ENCODE data around the gene RAP2C.

The RAP2C gene

GRCh38 chrX:132219343-132219768 lies at the start of gene RAP2C:
RAP2C (minus strand) TSS chrX:132219447; CDS start chrX:132217268, 2,179 bp downstream.
- H4K20me1 ChIP-seq = peaks cover 0 to 22% (median 17%) of the 10 kb centered on the region in 11 experiments; a peak in 15 of 22 replicates
- H3K9ac ChIP-seq = peak within 1 kb of the TSS; percentile 85 to 98 (median 97)
- peak within 1 kb of the TSS; percentile 67 to 84 (median 72) for H3K4me2 ChIP-seq
- H3K27me3 ChIP-seq = peaks cover 76 to 88% (median 82%) of the 10 kb centered on the region in 11 experiments
- H3K4me3 ChIP-seq = peak within 1 kb of the TSS; percentile 60 to 80 (median 72)
- H3K4me1 ChIP-seq = peaks cover 0 to 25% (median 14%) of the 10 kb centered on the region in 10 experiments; a peak in 14 of 20 replicates
- H3K27ac ChIP-seq = peak within 1 kb of the TSS; percentile 95 to 99 (median 97)
- peaks cover 0 to 10% (median 0%) of the 10 kb centered on the region in 11 experiments; a peak in 2 of 22 replicates for H3K9me3 ChIP-seq (replicated peaks in 1 of 11)
- no peak for TF ChIP-seq Cebpa-rat (IDR thresholded peaks at IDR 0.05)
- peaks cover 0 to 3% (median 0%) of the 10 kb centered on the region in 11 experiments; a peak in 1 of 22 replicates for H3K36me3 ChIP-seq

GRCh38 chrX:132267392-132267791 lies 48.1 kb upstream of the RAP2C start:
- H4K20me1 ChIP-seq = peaks cover 0 to 5% (median 0%) of the 10 kb centered on the region in 11 experiments; a peak in 2 of 22 replicates
- peaks cover 84 to 98% (median 95%) of the 10 kb centered on the region in 11 experiments for H3K27me3 ChIP-seq
- no peak for TF ChIP-seq Cebpa-rat (IDR thresholded peaks at IDR 0.05)
- no peak overlapping the region for H3K4me2 ChIP-seq
- no peak overlapping the region for H3K9ac ChIP-seq
- peaks cover 0 to 10% (median 0%) of the 10 kb centered on the region in 11 experiments; a peak in 1 of 22 replicates for H3K9me3 ChIP-seq (replicated peaks in 1 of 11)
- no peak overlapping the region for H3K4me3 ChIP-seq
- no peak overlapping the region for H3K27ac ChIP-seq
- no peaks in the 10 kb centered on the region for H3K4me1 ChIP-seq
- no peaks in the 10 kb centered on the region for H3K36me3 ChIP-seq

GRCh38 chrX:132266583-132267355 lies 47.5 kb upstream of the RAP2C start:
- no peaks in the 10 kb centered on the region for H3K4me1 ChIP-seq
- peaks cover 0 to 10% (median 0%) of the 10 kb centered on the region in 11 experiments; a peak in 1 of 22 replicates for H3K9me3 ChIP-seq (replicated peaks in 1 of 11)
- H3K27ac ChIP-seq = no peak overlapping the region
- peaks cover 84 to 98% (median 95%) of the 10 kb centered on the region in 11 experiments for H3K27me3 ChIP-seq
- H4K20me1 ChIP-seq = peaks cover 0 to 5% (median 0%) of the 10 kb centered on the region in 11 experiments; a peak in 2 of 22 replicates
- H3K4me3 ChIP-seq = no peak overlapping the region
- no peak overlapping the region for H3K4me2 ChIP-seq
- TF ChIP-seq Cebpa-rat (IDR thresholded peaks at IDR 0.05) = no peak
- H3K9ac ChIP-seq = no peak overlapping the region
- no peaks in the 10 kb centered on the region for H3K36me3 ChIP-seq

GRCh38 chrX:132263127-132263526 lies 43.9 kb upstream of the RAP2C start:
- Histone ChIP-seq H3K9me3 (replicated peaks in 1 of 11) (peaks cover 0 to 31% (median 0%) of the 10 kb centered on the region in 11 experiments; a peak in 2 of 22 replicates), H4K20me1 (0 out of 22 replicates have a peak, but pooled peaks cover 0 to 2% (median 0%) of the 10 kb centered on the region in 11 experiments), H3K9ac (no peak overlapping the region), H3K36me3 (no peaks in the 10 kb centered on the region), H3K27ac (no peak overlapping the region), H3K4me3 (no peak overlapping the region), H3K27me3 (peaks cover 82 to 98% (median 95%) of the 10 kb centered on the region in 11 experiments), H3K4me2 (no peak overlapping the region), H3K4me1 (no peaks in the 10 kb centered on the region)
- no peak for TF ChIP-seq Cebpa-rat (IDR thresholded peaks at IDR 0.05)

- no peak overlapping the region for H3K4me2 ChIP-seq
- H3K4me1 ChIP-seq = no peaks in the 10 kb centered on the region
- peaks cover 0 to 41% (median under 1%) of the 10 kb centered on the region in 11 experiments; a peak in 6 of 22 replicates for H3K9me3 ChIP-seq (replicated peaks in 1 of 11)
- H3K9ac ChIP-seq = no peak overlapping the region
- H4K20me1 ChIP-seq = peaks cover 0 to 2% (median 0%) of the 10 kb centered on the region in 11 experiments; a peak in 2 of 22 replicates
- H3K27me3 ChIP-seq = peaks cover 89 to 100% (median 98%) of the 10 kb centered on the region in 11 experiments
- no peak for TF ChIP-seq Cebpa-rat (IDR thresholded peaks at IDR 0.05)
- H3K36me3 ChIP-seq = no peaks in the 10 kb centered on the region
- no peak overlapping the region for H3K27ac ChIP-seq
- H3K4me3 ChIP-seq = no peak overlapping the region
Measured at GRCh38 chrX:132258509-132258908, 39.3 kb upstream of the RAP2C start.

- Histone ChIP-seq H3K4me3 (no peak overlapping the region), H3K27me3 (peaks cover 95 to 100% (median 99%) of the 10 kb centered on the region in 11 experiments), H3K9ac (no peak overlapping the region), H3K36me3 (no peaks in the 10 kb centered on the region), H3K27ac (no peak overlapping the region), H3K9me3 (replicated peaks in 1 of 11) (peaks cover 0 to 50% (median 13%) of the 10 kb centered on the region in 11 experiments; a peak in 15 of 22 replicates), H3K4me2 (no peak overlapping the region), H4K20me1 (peaks cover 0 to 2% (median 0%) of the 10 kb centered on the region in 11 experiments; a peak in 2 of 22 replicates), H3K4me1 (no peaks in the 10 kb centered on the region)
- no peak for TF ChIP-seq Cebpa-rat (IDR thresholded peaks at IDR 0.05)
Measured at GRCh38 chrX:132257116-132257515, 37.9 kb upstream of the RAP2C start.

- H3K4me3 ChIP-seq = no peak overlapping the region
- H3K27me3 ChIP-seq = peaks cover 74 to 99% (median 88%) of the 10 kb centered on the region in 11 experiments
- no peak overlapping the region for H3K9ac ChIP-seq
- no peaks in the 10 kb centered on the region for H3K36me3 ChIP-seq
- peaks cover 0 to 4% (median 0%) of the 10 kb centered on the region in 11 experiments; a peak in 1 of 22 replicates for H3K9me3 ChIP-seq (replicated peaks in 1 of 11)
- H3K4me1 ChIP-seq = no peaks in the 10 kb centered on the region; a peak in 1 of 20 replicates
- no peak overlapping the region for H3K27ac ChIP-seq
- no peak overlapping the region for H3K4me2 ChIP-seq
- no peak for TF ChIP-seq Cebpa-rat (IDR thresholded peaks at IDR 0.05)
- H4K20me1 ChIP-seq = no peaks in the 10 kb centered on the region; a peak in 1 of 22 replicates
Measured at GRCh38 chrX:132236121-132236520, 16.9 kb upstream of the RAP2C start.

GRCh38 chrX:132235488-132235887 lies 16.2 kb upstream of the RAP2C start:
- H3K9me3 ChIP-seq (replicated peaks in 1 of 11) = 0 out of 22 replicates have a peak, but pooled peaks cover 0 to 4% (median 0%) of the 10 kb centered on the region in 11 experiments
- peaks cover 73 to 99% (median 89%) of the 10 kb centered on the region in 11 experiments for H3K27me3 ChIP-seq
- no peak overlapping the region for H3K27ac ChIP-seq
- H3K4me1 ChIP-seq = no peaks in the 10 kb centered on the region; a peak in 1 of 20 replicates
- no peak for TF ChIP-seq Cebpa-rat (IDR thresholded peaks at IDR 0.05)
- no peak overlapping the region for H3K4me2 ChIP-seq
- no peaks in the 10 kb centered on the region for H3K36me3 ChIP-seq
- H4K20me1 ChIP-seq = no peaks in the 10 kb centered on the region
- H3K4me3 ChIP-seq = no peak overlapping the region
- no peak overlapping the region for H3K9ac ChIP-seq

GRCh38 chrX:132231587-132231986 lies 12.3 kb upstream of the RAP2C start:
- H3K27ac ChIP-seq = no peak overlapping the region
- H3K4me1 ChIP-seq = no peaks in the 10 kb centered on the region
- no peaks in the 10 kb centered on the region for H3K36me3 ChIP-seq
- H3K4me2 ChIP-seq = no peak overlapping the region
- no peak for TF ChIP-seq Cebpa-rat (IDR thresholded peaks at IDR 0.05)
- H3K27me3 ChIP-seq = peaks cover 89 to 98% (median 95%) of the 10 kb centered on the region in 11 experiments
- no peak overlapping the region for H3K4me3 ChIP-seq
- no peak overlapping the region for H3K9ac ChIP-seq
- no peaks in the 10 kb centered on the region; a peak in 3 of 22 replicates for H4K20me1 ChIP-seq
- 0 out of 22 replicates have a peak, but pooled peaks cover 0 to 4% (median 0%) of the 10 kb centered on the region in 11 experiments for H3K9me3 ChIP-seq (replicated peaks in 1 of 11)
